Neural progenitor cell (in vitro differentiated cells): ENCODE results near the gene ZPBP.

ENCODE experiments used
- CTCF ChIP-seq: fragments of 200-600 bp; sonication (generic); IDR thresholded peaks from 2 replicates; pipeline ENCODE4 v1.5.1; 2017; ENCODE audit warnings: antibody characterized with exemption, mild to moderate bottlenecking
- EZH2 ChIP-seq: fragments of 200-600 bp; sonication (generic); IDR thresholded peaks from 2 replicates; pipeline ENCODE4 v1.6.1; 2017; ENCODE audit warnings: antibody characterized with exemption, mild to moderate bottlenecking, moderate library complexity

DNA sequence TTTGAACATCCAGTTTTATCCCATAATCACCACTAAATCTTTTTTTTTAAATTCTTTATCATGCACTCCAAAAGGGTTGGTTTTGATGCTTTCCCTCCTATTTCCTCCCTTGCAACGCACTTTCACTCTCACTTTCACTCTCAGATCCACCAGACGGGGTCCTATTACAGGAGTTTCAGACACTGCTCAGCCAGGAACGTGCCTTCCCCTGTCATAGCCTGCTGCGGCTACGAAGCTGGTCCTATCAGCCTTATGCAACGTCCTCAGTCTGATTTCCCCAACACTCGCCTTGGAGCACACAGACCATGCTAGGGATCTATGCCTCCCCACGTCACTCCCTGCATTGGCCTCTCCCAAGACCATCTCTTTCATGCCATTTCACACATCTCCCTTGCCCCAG lies 23.4 kb downstream of the ZPBP start:
- TF ChIP-seq CTCF = no peak
- no peak for TF ChIP-seq EZH2
